Frontal cortex (tissue), 4 donors: Measurements from ENCODE around the gene TMEM271. TPM values are rescaled to one million over a fixed set of nuclear protein-coding genes. Genes with fewer than 3 reads are reported as not detected.
"Not testable (repeated sequence)": the region's sequence is repeated elsewhere in the genome, so short reads cannot be mapped to it uniquely, and the experiment has no call there.

Experiments
- DNase-seq, 2 donors: peaks; one replicate each; pipeline ENCODE4 v3.0.0; 2012; ENCODE audit warnings: low spot score in 2 of 2
- FAIRE-seq: peaks from 2 replicates; lab custom pipeline; 2012; peaks lifted over from hg19 to GRCh38; lab: Jason Lieb, UNC
- total RNA-seq: library from RNA; depleted of rRNA; stranded (reverse); fragments of >200 nt; gene quantifications from one replicate; pipeline ENCODE4 v1.2.3, GENCODE V29; 2014
- donor health status: control.
- donor health status: control.
- donor health status: control.

Gene TMEM271
- total RNA-seq, 1 donor from 2014 or later: 15.9 TPM

GRCh38 chr4:568962-569361 lies 7.1 kb downstream of the TMEM271 start:
- FAIRE-seq: no peak

GRCh38 chr4:568351-568652 lies 7.8 kb downstream of the TMEM271 start:
- no peak for FAIRE-seq

More at GRCh38 chr4:568962-569361, 7.1 kb downstream of the TMEM271 start:
- no peak for DNase-seq

GRCh38 chr4:567457-568350 lies 8.4 kb downstream of the TMEM271 start:
- no peak for FAIRE-seq
- no peak for DNase-seq

More at GRCh38 chr4:568351-568652, 7.8 kb downstream of the TMEM271 start:
- DNase-seq: no peak

- FAIRE-seq: no peak
- DNase-seq: no peak
These were observed 9.4 kb downstream of the TMEM271 start for GRCh38 chr4:566508-567295.

GRCh38 chr4:566035-566434 lies 10.1 kb downstream of the TMEM271 start:
- DNase-seq (no peak), FAIRE-seq (no peak)

- FAIRE-seq, DNase-seq: not testable (repeated sequence)
These were observed 10.5 kb downstream of the TMEM271 start for GRCh38 chr4:565614-566013.

GRCh38 chr4:562458-562857 lies 13.6 kb downstream of the TMEM271 start:
- DNase-seq, FAIRE-seq: not testable (repeated sequence)

- no peak for FAIRE-seq
- DNase-seq: no peak
These were observed 14.7 kb downstream of the TMEM271 start for GRCh38 chr4:561426-561825.

- FAIRE-seq (no peak), DNase-seq (no peak)
These were observed 15.3 kb downstream of the TMEM271 start for GRCh38 chr4:560731-561291.

GRCh38 chr4:560061-560460 lies 16.0 kb downstream of the TMEM271 start:
- no peak for FAIRE-seq
- DNase-seq: no peak

GRCh38 chr4:555566-556275 lies 20.4 kb downstream of the TMEM271 start:
- FAIRE-seq: no peak

GRCh38 chr4:554793-555320 lies 21.2 kb downstream of the TMEM271 start:
- DNase-seq: not testable (repeated sequence)

More at GRCh38 chr4:555566-556275, 20.4 kb downstream of the TMEM271 start:
- no peak for DNase-seq

GRCh38 chr4:552019-552418 lies 24.1 kb downstream of the TMEM271 start:
- no peak for FAIRE-seq

More at GRCh38 chr4:554793-555320, 21.2 kb downstream of the TMEM271 start:
- FAIRE-seq: peak; percentile 76

GRCh38 chr4:550268-550667 lies 25.8 kb downstream of the TMEM271 start:
- DNase-seq, FAIRE-seq: not testable (repeated sequence)

More at GRCh38 chr4:552019-552418, 24.1 kb downstream of the TMEM271 start:
- no peak for DNase-seq

GRCh38 chr4:548976-549375 lies 27.1 kb downstream of the TMEM271 start:
- FAIRE-seq (no peak), DNase-seq (no peak)

- no peak for FAIRE-seq
These were observed 30.5 kb downstream of the TMEM271 start for GRCh38 chr4:545612-546011.

GRCh38 chr4:544386-545105 lies 31.5 kb downstream of the TMEM271 start:
- DNase-seq (no peak), FAIRE-seq (no peak)

More at GRCh38 chr4:545612-546011, 30.5 kb downstream of the TMEM271 start:
- no peak for DNase-seq

- FAIRE-seq (no peak), DNase-seq (no peak)
These were observed 34.8 kb downstream of the TMEM271 start for GRCh38 chr4:541271-541670.
